ENCODE data around the gene MED27. TPM values are rescaled to one million over a fixed set of nuclear protein-coding genes. Genes with fewer than 3 reads are reported as not detected.

MED27 gene
- total and polyA plus RNA-seq, 8 donors = 0.87 to 21.9 (median 12.7) TPM

DNA sequence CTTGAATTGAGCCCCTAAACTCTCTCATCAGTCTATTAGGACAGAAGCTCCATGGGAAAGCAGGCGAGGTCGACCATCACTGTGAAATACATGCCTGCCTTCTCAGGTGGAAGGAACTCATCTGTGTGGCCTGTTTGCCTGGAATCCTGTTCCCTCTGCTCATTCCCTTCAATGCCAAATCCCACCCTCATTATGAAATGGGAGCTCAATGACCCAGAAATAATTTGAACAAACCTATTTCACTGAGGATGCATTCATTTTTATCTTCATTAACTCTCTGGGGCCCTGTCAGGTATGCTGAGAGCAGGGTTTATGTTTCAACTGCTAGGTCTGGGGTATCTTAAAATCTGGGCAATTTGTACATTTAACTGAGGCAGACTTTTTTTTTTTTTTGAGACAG is 142.2 kb downstream of the MED27 start:
- Histone ChIP-seq H3K4me1 (no peaks in the 10 kb centered on the region), H3K4me3 (no peak overlapping the region), H3K27me3 (no peaks in the 10 kb centered on the region), H3K27ac (no peak overlapping the region), H3K9me3 (no peaks in the 10 kb centered on the region), H3K36me3 (peaks cover 0 to 40% (median 28%) of the 10 kb centered on the region in 4 donors)
- 89 to 100% (median 93%) methylated on average over 2 of the region's 2 CpGs for WGBS, 5 donors
- intact Hi-C loops (cut with DNase I; ENCODE audit: low total_unique reads) = no loop called here
- TF ChIP-seq POLR2A (IDR thresholded peaks at IDR 0.05) (no peak), POLR2AphosphoS5 (IDR thresholded peaks at IDR 0.05) (no peak), EP300 (IDR thresholded peaks at IDR 0.05) (no peak), CTCF (IDR thresholded peaks at IDR 0.05) (no peak)
- no peak for DNase-seq

- 88 to 99% (median 96%) methylated on average over 3 of the region's 3 CpGs for WGBS, 5 donors
- H3K4me1 ChIP-seq = no peaks in the 10 kb centered on the region
Observed at GRCh38 chr9:131936929-131937328, 142.7 kb downstream of the MED27 start.

DNA sequence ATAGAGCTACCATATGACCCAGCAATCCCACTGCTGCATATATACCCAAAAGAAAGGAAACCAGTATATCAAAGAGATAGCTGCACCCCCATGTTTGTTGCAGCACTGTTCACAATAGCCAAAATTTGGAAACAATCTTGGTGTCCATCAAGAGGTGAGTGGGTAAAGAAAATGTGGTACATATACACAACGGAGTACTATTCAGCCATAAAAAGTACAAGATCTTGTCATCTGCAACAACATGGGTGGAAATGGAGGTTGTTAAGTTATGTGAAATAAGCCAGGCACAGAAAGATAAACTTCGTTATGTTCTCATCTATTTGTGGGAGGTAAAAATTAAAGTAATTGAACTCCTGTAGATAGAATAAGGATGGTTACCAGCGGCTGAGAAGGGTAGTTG is 145.0 kb downstream of the MED27 start:
- Histone ChIP-seq H3K4me3 (no peak overlapping the region), H3K27me3 (no peaks in the 10 kb centered on the region), H3K9me3 (no peaks in the 10 kb centered on the region), H3K36me3 (peaks cover 0 to 41% (median 29%) of the 10 kb centered on the region in 4 donors), H3K27ac (no peak overlapping the region), H3K4me1 (no peaks in the 10 kb centered on the region)
- intact Hi-C loops (cut with DNase I; ENCODE audit: low total_unique reads) = no loop called here
- TF ChIP-seq EP300 (IDR thresholded peaks at IDR 0.05) (no peak), POLR2A (IDR thresholded peaks at IDR 0.05) (no peak), CTCF (IDR thresholded peaks at IDR 0.05) (no peak), POLR2AphosphoS5 (IDR thresholded peaks at IDR 0.05) (no peak)
- DNase-seq = no peak
- 97 to 99% (median 98%) methylated on average over 3 of the region's 3 CpGs for WGBS, 5 donors

More at GRCh38 chr9:131936929-131937328, 142.7 kb downstream of the MED27 start:
- no peak overlapping the region for H3K4me3 ChIP-seq
- TF ChIP-seq CTCF (IDR thresholded peaks at IDR 0.05) (no peak), EP300 (IDR thresholded peaks at IDR 0.05) (no peak)
- intact Hi-C loops (cut with DNase I; ENCODE audit: low total_unique reads) = no loop called here
- no peaks in the 10 kb centered on the region for H3K9me3 ChIP-seq
- no peaks in the 10 kb centered on the region for H3K27me3 ChIP-seq
- H3K27ac ChIP-seq = no peak overlapping the region
- H3K36me3 ChIP-seq = peaks cover 0 to 40% (median 28%) of the 10 kb centered on the region in 4 donors
- DNase-seq = no peak

DNA sequence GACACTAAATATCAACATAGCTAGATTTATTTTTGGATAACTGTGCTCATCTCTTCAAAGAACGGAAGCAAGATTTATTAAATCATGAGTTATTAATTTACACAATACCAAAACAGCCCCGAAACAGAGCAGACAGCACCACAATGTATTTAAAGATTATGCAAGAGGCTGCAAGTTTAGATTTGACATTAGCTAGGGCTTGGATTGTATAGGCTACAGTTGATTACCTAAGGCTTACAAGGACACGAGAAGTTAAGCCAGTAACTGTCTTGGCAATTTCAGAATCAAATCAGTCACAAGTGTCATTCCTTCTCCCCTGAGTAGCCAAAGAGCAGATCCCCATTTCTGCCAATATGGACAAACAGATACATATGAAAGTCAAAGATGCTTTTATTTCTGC is 152.6 kb downstream of the MED27 start:
- H3K9me3 ChIP-seq = no peaks in the 10 kb centered on the region
- WGBS, 5 donors = 60 to 86% (median 79%) methylated on average over 3 of the region's 3 CpGs
- no peak for DNase-seq
- peaks cover 0 to 5% (median 2%) of the 10 kb centered on the region in 4 donors for H3K36me3 ChIP-seq
- H3K27me3 ChIP-seq = no peaks in the 10 kb centered on the region
- H3K27ac ChIP-seq = no peak overlapping the region
- H3K4me3 ChIP-seq = no peak overlapping the region
- intact Hi-C loops (cut with DNase I; ENCODE audit: low total_unique reads) = no loop called here
- TF ChIP-seq POLR2AphosphoS5 (IDR thresholded peaks at IDR 0.05) = no peak
- no peak for TF ChIP-seq EP300 (IDR thresholded peaks at IDR 0.05)
- no peak for TF ChIP-seq CTCF (IDR thresholded peaks at IDR 0.05)
- TF ChIP-seq POLR2A (IDR thresholded peaks at IDR 0.05) = no peak
- peaks cover 0 to 11% (median 0%) of the 10 kb centered on the region in 4 donors for H3K4me1 ChIP-seq
